ENCODE measurements around the gene CYBC1.
"Not testable (repeated sequence)": the region's sequence is repeated elsewhere in the genome, so short reads cannot be mapped to it uniquely, and the experiment has no call there.

DNA sequence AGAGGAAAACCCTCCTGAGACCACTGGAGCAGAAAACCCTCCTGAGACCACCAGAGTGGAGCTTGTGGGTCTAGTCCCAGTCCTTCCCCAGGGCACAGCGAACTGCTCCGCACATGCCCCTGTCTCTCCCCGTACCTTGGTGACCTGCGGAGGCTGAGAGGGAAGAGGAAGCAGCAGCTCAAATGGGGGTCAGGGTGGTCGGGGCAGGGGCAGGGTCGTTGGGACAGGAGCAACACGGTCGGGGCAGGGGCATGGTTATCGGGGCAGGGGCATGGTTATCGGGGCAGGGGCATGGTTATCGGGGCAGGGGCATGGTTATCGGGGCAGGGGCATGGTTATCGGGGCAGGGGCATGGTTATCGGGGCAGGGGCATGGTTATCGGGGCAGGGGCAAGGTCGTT lies 38.5 kb downstream of the CYBC1 start:
- TF ChIP-seq MAZ (CRISPR knock-in tag; conservative IDR thresholded peaks at IDR 0.05 in 1 of 2, IDR thresholded peaks at IDR 0.05 in 1 of 2); ZNF12 (CRISPR knock-in tag; IDR thresholded peaks at IDR 0.05); FOXK2 (conservative IDR thresholded peaks at IDR 0.05 in 1 of 2, IDR thresholded peaks at IDR 0.05 in 1 of 2; ENCODE audit: low read depth in 2 of 2); CBX8 (IDR thresholded peaks at IDR 0.05; ENCODE audit: borderline replicate concordance, extremely low read depth, low read depth, low read length, poor library complexity, severe bottlenecking); RAD51 (IDR thresholded peaks at IDR 0.05; ENCODE audit: borderline replicate concordance, low read depth); IRF2 (CRISPR knock-in tag; IDR thresholded peaks at IDR 0.05); GABPB2 (CRISPR knock-in tag; conservative IDR thresholded peaks at IDR 0.05): not testable (repeated sequence)
- TF ChIP-seq, protein P1, sequence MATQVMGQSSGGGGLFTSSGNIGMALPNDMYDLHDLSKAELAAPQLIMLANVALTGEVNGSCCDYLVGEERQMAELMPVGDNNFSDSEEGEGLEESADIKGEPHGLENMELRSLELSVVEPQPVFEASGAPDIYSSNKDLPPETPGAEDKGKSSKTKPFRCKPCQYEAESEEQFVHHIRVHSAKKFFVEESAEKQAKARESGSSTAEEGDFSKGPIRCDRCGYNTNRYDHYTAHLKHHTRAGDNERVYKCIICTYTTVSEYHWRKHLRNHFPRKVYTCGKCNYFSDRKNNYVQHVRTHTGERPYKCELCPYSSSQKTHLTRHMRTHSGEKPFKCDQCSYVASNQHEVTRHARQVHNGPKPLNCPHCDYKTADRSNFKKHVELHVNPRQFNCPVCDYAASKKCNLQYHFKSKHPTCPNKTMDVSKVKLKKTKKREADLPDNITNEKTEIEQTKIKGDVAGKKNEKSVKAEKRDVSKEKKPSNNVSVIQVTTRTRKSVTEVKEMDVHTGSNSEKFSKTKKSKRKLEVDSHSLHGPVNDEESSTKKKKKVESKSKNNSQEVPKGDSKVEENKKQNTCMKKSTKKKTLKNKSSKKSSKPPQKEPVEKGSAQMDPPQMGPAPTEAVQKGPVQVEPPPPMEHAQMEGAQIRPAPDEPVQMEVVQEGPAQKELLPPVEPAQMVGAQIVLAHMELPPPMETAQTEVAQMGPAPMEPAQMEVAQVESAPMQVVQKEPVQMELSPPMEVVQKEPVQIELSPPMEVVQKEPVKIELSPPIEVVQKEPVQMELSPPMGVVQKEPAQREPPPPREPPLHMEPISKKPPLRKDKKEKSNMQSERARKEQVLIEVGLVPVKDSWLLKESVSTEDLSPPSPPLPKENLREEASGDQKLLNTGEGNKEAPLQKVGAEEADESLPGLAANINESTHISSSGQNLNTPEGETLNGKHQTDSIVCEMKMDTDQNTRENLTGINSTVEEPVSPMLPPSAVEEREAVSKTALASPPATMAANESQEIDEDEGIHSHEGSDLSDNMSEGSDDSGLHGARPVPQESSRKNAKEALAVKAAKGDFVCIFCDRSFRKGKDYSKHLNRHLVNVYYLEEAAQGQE (IDR thresholded peaks at IDR 0.05; ENCODE audit: borderline replicate concordance) = not testable (repeated sequence)
- TF ChIP-seq, protein P1 (CRISPR knock-in tag; IDR thresholded peaks at IDR 0.05; ENCODE audit: low read depth) = not testable (repeated sequence)
- TF ChIP-seq, protein P2, sequence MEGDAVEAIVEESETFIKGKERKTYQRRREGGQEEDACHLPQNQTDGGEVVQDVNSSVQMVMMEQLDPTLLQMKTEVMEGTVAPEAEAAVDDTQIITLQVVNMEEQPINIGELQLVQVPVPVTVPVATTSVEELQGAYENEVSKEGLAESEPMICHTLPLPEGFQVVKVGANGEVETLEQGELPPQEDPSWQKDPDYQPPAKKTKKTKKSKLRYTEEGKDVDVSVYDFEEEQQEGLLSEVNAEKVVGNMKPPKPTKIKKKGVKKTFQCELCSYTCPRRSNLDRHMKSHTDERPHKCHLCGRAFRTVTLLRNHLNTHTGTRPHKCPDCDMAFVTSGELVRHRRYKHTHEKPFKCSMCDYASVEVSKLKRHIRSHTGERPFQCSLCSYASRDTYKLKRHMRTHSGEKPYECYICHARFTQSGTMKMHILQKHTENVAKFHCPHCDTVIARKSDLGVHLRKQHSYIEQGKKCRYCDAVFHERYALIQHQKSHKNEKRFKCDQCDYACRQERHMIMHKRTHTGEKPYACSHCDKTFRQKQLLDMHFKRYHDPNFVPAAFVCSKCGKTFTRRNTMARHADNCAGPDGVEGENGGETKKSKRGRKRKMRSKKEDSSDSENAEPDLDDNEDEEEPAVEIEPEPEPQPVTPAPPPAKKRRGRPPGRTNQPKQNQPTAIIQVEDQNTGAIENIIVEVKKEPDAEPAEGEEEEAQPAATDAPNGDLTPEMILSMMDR (IDR thresholded peaks at IDR 0.05 in 2 of 3, conservative IDR thresholded peaks at IDR 0.05 in 1 of 3; ENCODE audit: insufficient read depth in 2 of 3, low read depth in 1 of 3, low read length in 3 of 3) = not testable (repeated sequence)

Data from K562 (cell line).